ENCODE results near the gene MOK.

MOK gene

GRCh38 chr14:102262929-102263462 lies 42.0 kb downstream of the MOK start:
- Mint-ChIP-seq H3K4me1 (peaks cover 6% of the 10 kb centered on the region), H3K4me3 (no peak overlapping the region)

GRCh38 chr14:102258136-102258535 lies 46.8 kb downstream of the MOK start:
- Mint-ChIP-seq H3K27me3 (ENCODE audit: low read depth) (no peaks in the 10 kb centered on the region), H3K36me3 (ENCODE audit: low read depth) (peaks cover 10% of the 10 kb centered on the region)

More at GRCh38 chr14:102262929-102263462, 42.0 kb downstream of the MOK start:
- Mint-ChIP-seq H3K27me3 (ENCODE audit: low read depth) (no peaks in the 10 kb centered on the region), H3K36me3 (ENCODE audit: low read depth) (peaks cover 5% of the 10 kb centered on the region), H3K9me3 (no peaks in the 10 kb centered on the region), H3K27ac (peak overlapping the region in 1 of 3 experiments; percentile 87)
- no peak for TF ChIP-seq CTCF (IDR thresholded peaks at IDR 0.05; ENCODE audit: unreplicated experiment in 3 of 3)

GRCh38 chr14:102256716-102257115 lies 48.2 kb downstream of the MOK start:
- H3K9me3 Mint-ChIP-seq, result no peaks in the 10 kb centered on the region
- peaks cover 5% of the 10 kb centered on the region for H3K4me1 Mint-ChIP-seq
- H3K36me3 Mint-ChIP-seq (ENCODE audit: low read depth), result peaks cover 10% of the 10 kb centered on the region
- no peaks in the 10 kb centered on the region for H3K27me3 Mint-ChIP-seq (ENCODE audit: low read depth)
- H3K4me3 Mint-ChIP-seq, result no peak overlapping the region
- no peak for TF ChIP-seq CTCF (IDR thresholded peaks at IDR 0.05; ENCODE audit: unreplicated experiment in 3 of 3)
- H3K27ac Mint-ChIP-seq, result no peak overlapping the region

More at GRCh38 chr14:102258136-102258535, 46.8 kb downstream of the MOK start:
- TF ChIP-seq CTCF (IDR thresholded peaks at IDR 0.05; ENCODE audit: unreplicated experiment in 3 of 3), result no peak
- no peaks in the 10 kb centered on the region for H3K9me3 Mint-ChIP-seq
- no peak overlapping the region for H3K27ac Mint-ChIP-seq
- no peak overlapping the region for H3K4me3 Mint-ChIP-seq
- H3K4me1 Mint-ChIP-seq, result peaks cover 10% of the 10 kb centered on the region

- peak overlapping the region in 1 of 3 experiments; percentile 12 for H3K27ac Mint-ChIP-seq
- no peak for TF ChIP-seq CTCF (IDR thresholded peaks at IDR 0.05; ENCODE audit: unreplicated experiment in 3 of 3)
- H3K4me3 Mint-ChIP-seq, result no peak overlapping the region
- peaks cover 10% of the 10 kb centered on the region for H3K36me3 Mint-ChIP-seq (ENCODE audit: low read depth)
- no peaks in the 10 kb centered on the region for H3K9me3 Mint-ChIP-seq
- H3K4me1 Mint-ChIP-seq, result peaks cover 5% of the 10 kb centered on the region
- H3K27me3 Mint-ChIP-seq (ENCODE audit: low read depth), result no peaks in the 10 kb centered on the region
Measured at GRCh38 chr14:102255401-102256190, 49.4 kb downstream of the MOK start.

GRCh38 chr14:102252834-102253801 lies 51.8 kb downstream of the MOK start:
- Mint-ChIP-seq H3K4me3 (no peak overlapping the region), H3K27me3 (ENCODE audit: low read depth) (no peaks in the 10 kb centered on the region), H3K36me3 (ENCODE audit: low read depth) (peaks cover 11% of the 10 kb centered on the region), H3K9me3 (no peaks in the 10 kb centered on the region), H3K27ac (no peak overlapping the region), H3K4me1 (peaks cover 5% of the 10 kb centered on the region)
- TF ChIP-seq CTCF (IDR thresholded peaks at IDR 0.05; ENCODE audit: unreplicated experiment in 3 of 3), result no peak

Data from nephron (organoid).